GM12878 (cell line): ENCODE data around the gene EDARADD. TPM values are rescaled to one million over a fixed set of nuclear protein-coding genes. Genes with fewer than 3 reads are reported as not detected.
A peak's percentile ranks its signal among the peaks of the same experiment; 100 is the strongest.

Experiments
- ATAC-seq: fragments of 200-7000 bp; cut with Tn5 transposase; 3 replicates; pipeline ENCODE4 v1.9.1; 2020; ENCODE audit warnings: mild to moderate bottlenecking, moderate library complexity
- BruUV-seq: library from RNA; stranded (reverse); fragments of 400-500 nt; replicated peaks from 2 replicates; lab custom pipeline; 2021; lab: Mats Ljungman, UMichigan
- CTCF ChIA-PET: fragments of 300-600 bp; sonication (Branson Sonifier 250); formaldehyde crosslinking; extraction: SDS; loops from one replicate; lab custom pipeline; 2021; ENCODE audit warnings: inconsistent platforms; lab: Yijun Ruan, JAX
- POLR2A ChIA-PET: fragments of 350-600 bp; formaldehyde crosslinking; extraction: SDS; loops from one replicate; lab custom pipeline; 2021; ENCODE audit warnings: inconsistent platforms; lab: Charles Lee
- RAD21 ChIA-PET: fragments of 300-600 bp; sonication (Branson Sonifier 250); formaldehyde crosslinking; loops from one replicate; lab custom pipeline; 2023; ENCODE audit warnings: antibody characterized with exemption; ENCODE audit not compliant: unreplicated experiment; lab: Charles Lee
- SMC1A ChIA-PET: fragments of 300-600 bp; sonication (Branson Sonifier 250); formaldehyde crosslinking; loops from one replicate; lab custom pipeline; 2023; ENCODE audit not compliant: unreplicated experiment, uncharacterized antibody; lab: Charles Lee
- DNase-seq: peaks from one replicate; pipeline ENCODE4 v3.0.0-alpha.2; 2011; ENCODE audit warnings: low read depth, low spot score
- FAIRE-seq: peaks from 3 replicates; lab custom pipeline; 2011; peaks lifted over from hg19 to GRCh38; lab: Jason Lieb, UNC
- H2AFZ ChIP-seq: 2 replicates; pipeline ENCODE4 v1.6.0; 2011; ENCODE audit warnings: low read depth, low read length, control low read depth; ENCODE audit not compliant: control insufficient read depth
- H3K27ac ChIP-seq: 2 replicates; pipeline ENCODE4 v1.5.1; 2011; ENCODE audit warnings: control low read depth; ENCODE audit not compliant: control insufficient read depth, insufficient read depth
- H3K27me3 ChIP-seq, 2 experiments: replicated peaks in 1 of 2; 2 replicates each; pipeline versions ENCODE4 v1.6.0 to v1.6.1; 2011; ENCODE audit warnings: low read length in 1 of 2; ENCODE audit not compliant: control insufficient read depth in 2 of 2, insufficient read depth in 2 of 2
- H3K36me3 ChIP-seq, 2 experiments: 2 replicates each; pipeline ENCODE4 v1.5.1; 2011; ENCODE audit warnings: low read length in 1 of 2; ENCODE audit not compliant: control insufficient read depth in 2 of 2, insufficient read depth in 2 of 2
- H3K4me1 ChIP-seq: 2 replicates; pipeline ENCODE4 v1.6.1; 2011; ENCODE audit warnings: mild to moderate bottlenecking, low read length, moderate library complexity, mixed read lengths; ENCODE audit not compliant: control insufficient read depth, insufficient read depth
- H3K4me2 ChIP-seq: 2 replicates; pipeline ENCODE4 v1.6.0; 2011; ENCODE audit warnings: control low read depth; ENCODE audit not compliant: control insufficient read depth, insufficient read depth
- H3K4me3 ChIP-seq: fragments of 200-600 bp; sonication (generic); 2 replicates; pipeline ENCODE4 v1.5.1; 2016
- H3K79me2 ChIP-seq: 2 replicates; pipeline ENCODE4 v1.6.0; 2011; ENCODE audit warnings: low read length; ENCODE audit not compliant: control insufficient read depth, insufficient read depth
- H3K9ac ChIP-seq: 2 replicates; pipeline ENCODE4 v1.8.0; 2011; ENCODE audit warnings: low read length, control low read depth, mixed read lengths; ENCODE audit not compliant: control insufficient read depth, insufficient read depth
- H3K9me3 ChIP-seq: replicated peaks from 3 replicates; pipeline ENCODE4 v1.5.1; 2011; ENCODE audit warnings: mild to moderate bottlenecking, low read length; ENCODE audit not compliant: control insufficient read depth, insufficient read depth
- H4K20me1 ChIP-seq: 2 replicates; pipeline ENCODE4 v1.6.0; 2011; ENCODE audit not compliant: control insufficient read depth, insufficient read depth
- BCL11A ChIP-seq: IDR thresholded peaks from 2 replicates; pipeline ENCODE4 v1.6.1; 2011; ENCODE audit warnings: low read depth, low read length
- CTCF ChIP-seq, 3 experiments: IDR thresholded peaks in 2 of 3; conservative IDR thresholded peaks in 1 of 3; 2 replicates each; pipeline ENCODE4 v1.5.1; 2011; ENCODE audit warnings: low read depth in 3 of 3, low read length in 3 of 3, mild to moderate bottlenecking in 3 of 3, control low read depth in 2 of 3, moderate library complexity in 2 of 3, inconsistent platforms in 1 of 3, mixed read lengths in 1 of 3; ENCODE audit not compliant: control insufficient read depth in 2 of 3, insufficient read depth in 1 of 3; ENCODE audit errors: extremely low read depth in 1 of 3
- EP300 ChIP-seq, 2 experiments: fragments of 150-350 bp in 1 of 2; IDR thresholded peaks; 2 replicates each; pipeline ENCODE4 v1.6.1; 2011 to 2012; ENCODE audit warnings: low read depth in 2 of 2, low read length in 2 of 2, borderline replicate concordance in 1 of 2, improper control_type of control experiment in 1 of 2, inconsistent platforms in 1 of 2; ENCODE audit not compliant: control insufficient read depth in 1 of 2
- MYC ChIP-seq: IDR thresholded peaks from 2 replicates; pipeline ENCODE4 v1.6.1; 2011; ENCODE audit warnings: mild to moderate bottlenecking, low read length, moderate library complexity, inconsistent platforms; ENCODE audit not compliant: insufficient read depth, insufficient replicate concordance, insufficient read length, severe bottlenecking
- RAD21 ChIP-seq: IDR thresholded peaks from 2 replicates; pipeline ENCODE4 v1.6.1; 2011; ENCODE audit warnings: mild to moderate bottlenecking, low read depth, low read length, moderate library complexity; ENCODE audit not compliant: insufficient read depth
- RB1 ChIP-seq: fragments of 450-650 bp; formaldehyde crosslinking; IDR thresholded peaks from 2 replicates; pipeline ENCODE4 v1.6.1; 2017; ENCODE audit warnings: mild to moderate bottlenecking, borderline replicate concordance
- SMC3 ChIP-seq: IDR thresholded peaks from 2 replicates; pipeline ENCODE4 v1.6.1; 2011; ENCODE audit warnings: low read length, improper control_type of control experiment, borderline replicate concordance
- WGBS: methylation state at CpG from one replicate; pipeline ENCODE4 v1.1.6; 2016; ENCODE audit warnings: low lambda C conversion rate; ENCODE audit not compliant: insufficient replicate concordance, insufficient coverage; ENCODE audit errors: missing lambda C conversion rate; 5-methylcytosine and 5-hydroxymethylcytosine counted together
- in situ Hi-C: fragments of 300-500 bp; cut with MboI; formaldehyde crosslinking; loops from 9 replicates; pipeline ENCODE4 v1.14.3; 2018; ENCODE audit warnings: mixed read lengths
- intact Hi-C: fragments of 100-400 bp; cut with micrococcal nuclease; formaldehyde crosslinking; loops from one replicate; pipeline ENCODE4 v1.14.2; 2022; ENCODE audit not compliant: unreplicated experiment
- polyA plus RNA-seq, 11 experiments: library from polyadenylated mRNA; depleted of rRNA in 4 of 11; unstranded in 6 of 11; stranded (reverse) in 5 of 11; fragments of >200 nt; fragmentation: Nextera tagmentation in 4 of 11; fragmentation: Illumina TruSeq in 1 of 11; extraction: Ambion mirVana in 4 of 11; extraction: Trizol in 1 of 11; gene quantifications; 1 replicate in 1 of 11; 2 replicates in 10 of 11; pipeline versions ENCODE4 v1.2.1 to v1.2.3, GENCODE V29; 2011 to 2016; ENCODE audit warnings: inconsistent platforms in 2 of 11, missing spikeins in 2 of 11, low read depth in 1 of 11
- total RNA-seq, 4 experiments: library from RNA; depleted of rRNA in 3 of 4; stranded (reverse); fragments of >200 nt in 3 of 4; fragmentation: Illumina TruSeq in 1 of 4; extraction: Trizol in 1 of 4; gene quantifications; 2 replicates each; pipeline versions ENCODE4 v1.2.1 to v1.2.3, GENCODE V29; 2013 to 2021

EDARADD gene
- total and polyA plus RNA-seq, 10 of the 15 experiments (the other 5 are each of a cell fraction or from before 2014, with no cell fraction given), result 0.58 to 6.1 (median 4.7) TPM

- CTCF ChIA-PET, result interaction anchor here (0.6 to 2.3 kb wide), 11 partner anchors 10 to 343 kb away, joined by 3 to 4 read pairs (median 3); no protein-coding TSS in a partner anchor
- Histone ChIP-seq H3K27ac (no peak overlapping the region), H3K36me3 (no peaks in the 10 kb centered on the region), H3K4me1 (peaks cover 6% of the 10 kb centered on the region; the same call in 1 of the 2 replicates), H3K9ac (no peak overlapping the region), H3K9me3 (no peaks in the 10 kb centered on the region; the same call in 2 of the 3 replicates), H3K4me2 (no peak overlapping the region), H3K4me3 (no peak overlapping the region), H4K20me1 (no peaks in the 10 kb centered on the region), H3K27me3 (no peaks in the 10 kb centered on the region), H3K79me2 (no peaks in the 10 kb centered on the region), H2AFZ (no peak overlapping the region)
- peak; percentile 89 for ATAC-seq
- 48% methylated on average over 6 of the region's 6 CpGs for WGBS
- intact Hi-C loops, result no loop called here
- in situ Hi-C loops, result no loop called here
- RAD21 ChIA-PET, result interaction anchor here (1.5 kb wide), 1 partner anchor 21 kb away, joined by 3 read pairs; no protein-coding TSS in a partner anchor
- SMC1A ChIA-PET, result interaction anchor here (1.0 to 1.5 kb wide), 7 partner anchors 10 to 344 kb away, joined by 3 to 5 read pairs (median 3); no protein-coding TSS in a partner anchor
- TF ChIP-seq MYC, result no peak
- TF ChIP-seq EP300 (IDR thresholded peaks at IDR 0.05; ENCODE audit: borderline replicate concordance in 1 of 2, control insufficient read depth in 1 of 2, low read depth in 2 of 2, low read length in 2 of 2), result no peak
- peak; percentile 31 to 57 (median 54) for TF ChIP-seq CTCF (IDR thresholded peaks at IDR 0.05 in 2 of 3, conservative IDR thresholded peaks at IDR 0.05 in 1 of 3; ENCODE audit: control insufficient read depth in 2 of 3, extremely low read depth in 1 of 3, insufficient read depth in 1 of 3, low read depth in 3 of 3, low read length in 3 of 3)
- TF ChIP-seq SMC3, result peak; percentile 18; the same call in 1 of the 2 replicates
- TF ChIP-seq RAD21, result peak; percentile 37
- TF ChIP-seq BCL11A, result no peak
- no peak for TF ChIP-seq RB1
- no peak for FAIRE-seq
- DNase-seq, result no peak
- POLR2A ChIA-PET, result no interaction called here
- no TSS peak for BruUV-seq
These were observed 57.8 kb downstream of the EDARADD start for GRCh38 chr1:236451796-236452373.
